22Rv1 (cell line): ENCODE data around the gene ZBTB20.

Source experiments
- H3K27ac ChIP-seq: fragments of 450-650 bp; 2 replicates; pipeline ENCODE4 v1.5.1; 2017
- ZFX ChIP-seq: fragments of 450-650 bp; IDR thresholded peaks from 2 replicates; pipeline ENCODE4 v1.6.1; 2017; ENCODE audit warnings: antibody characterized with exemption, borderline replicate concordance
- TF ChIP-seq, protein P1 (sequence below): fragments of 450-650 bp; IDR thresholded peaks from 2 replicates; pipeline ENCODE4 v1.5.1; 2017; ENCODE audit warnings: mild to moderate bottlenecking

ZBTB20 gene

DNA sequence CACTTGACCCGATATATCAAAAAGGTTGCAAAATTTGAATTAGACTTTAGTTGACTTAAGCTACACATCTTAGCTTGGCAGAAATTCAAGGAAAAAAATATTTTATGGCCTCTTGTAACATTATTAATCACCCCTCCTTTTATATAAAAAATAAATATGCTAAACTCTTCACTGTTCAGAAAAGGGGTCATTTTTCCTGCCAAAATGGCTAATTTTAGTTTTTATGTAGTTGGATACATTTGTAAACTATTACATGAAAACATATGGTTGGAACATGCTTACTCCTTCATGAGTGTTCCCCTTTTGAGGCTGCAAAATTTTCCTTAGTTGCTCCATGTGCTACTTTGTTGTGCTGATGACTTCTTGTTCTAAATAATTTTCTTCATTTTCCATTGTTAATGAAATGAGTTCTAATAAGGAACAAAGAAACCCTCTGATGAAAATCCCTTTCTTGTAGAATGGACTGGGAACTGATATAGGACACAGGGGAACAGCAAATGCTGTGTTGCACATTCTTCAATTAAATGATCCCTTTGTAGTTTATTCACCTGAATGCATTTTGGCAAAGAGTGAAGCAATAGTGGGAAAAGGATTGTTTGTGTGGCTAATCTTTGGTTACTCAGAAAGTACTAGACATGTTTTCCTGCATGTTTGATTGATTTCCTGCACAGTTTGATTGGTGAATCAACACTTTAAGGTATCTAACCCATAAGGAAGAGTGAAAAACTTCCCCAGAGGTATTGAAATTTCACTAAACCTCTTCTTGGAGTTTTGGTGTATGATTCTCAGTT, 503.9 kb downstream of the ZBTB20 start:
- no peak overlapping the region for H3K27ac ChIP-seq
- TF ChIP-seq, protein P1, sequence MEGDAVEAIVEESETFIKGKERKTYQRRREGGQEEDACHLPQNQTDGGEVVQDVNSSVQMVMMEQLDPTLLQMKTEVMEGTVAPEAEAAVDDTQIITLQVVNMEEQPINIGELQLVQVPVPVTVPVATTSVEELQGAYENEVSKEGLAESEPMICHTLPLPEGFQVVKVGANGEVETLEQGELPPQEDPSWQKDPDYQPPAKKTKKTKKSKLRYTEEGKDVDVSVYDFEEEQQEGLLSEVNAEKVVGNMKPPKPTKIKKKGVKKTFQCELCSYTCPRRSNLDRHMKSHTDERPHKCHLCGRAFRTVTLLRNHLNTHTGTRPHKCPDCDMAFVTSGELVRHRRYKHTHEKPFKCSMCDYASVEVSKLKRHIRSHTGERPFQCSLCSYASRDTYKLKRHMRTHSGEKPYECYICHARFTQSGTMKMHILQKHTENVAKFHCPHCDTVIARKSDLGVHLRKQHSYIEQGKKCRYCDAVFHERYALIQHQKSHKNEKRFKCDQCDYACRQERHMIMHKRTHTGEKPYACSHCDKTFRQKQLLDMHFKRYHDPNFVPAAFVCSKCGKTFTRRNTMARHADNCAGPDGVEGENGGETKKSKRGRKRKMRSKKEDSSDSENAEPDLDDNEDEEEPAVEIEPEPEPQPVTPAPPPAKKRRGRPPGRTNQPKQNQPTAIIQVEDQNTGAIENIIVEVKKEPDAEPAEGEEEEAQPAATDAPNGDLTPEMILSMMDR = no peak
- TF ChIP-seq ZFX = no peak

DNA sequence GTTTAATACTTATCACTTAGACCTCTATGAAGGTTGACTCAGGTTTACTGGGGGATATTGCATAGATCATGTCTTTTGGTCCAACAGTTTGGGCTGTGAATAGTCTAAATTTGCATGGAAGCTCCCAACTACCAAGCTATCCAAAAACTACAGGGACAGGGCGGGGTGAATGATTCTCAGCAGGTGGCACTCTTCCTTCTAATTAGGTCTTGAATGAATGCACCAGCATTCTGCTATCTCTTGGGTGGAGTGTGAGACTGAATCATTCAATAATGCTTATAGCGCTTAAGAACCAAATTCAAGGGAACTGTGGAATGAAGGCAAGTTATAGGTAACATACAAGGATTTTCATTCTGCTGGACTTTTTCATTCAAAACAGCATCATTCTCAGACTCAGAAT, 507.0 kb downstream of the ZBTB20 start:
- TF ChIP-seq, protein P1 = no peak
- TF ChIP-seq ZFX = no peak
- no peak overlapping the region for H3K27ac ChIP-seq

DNA sequence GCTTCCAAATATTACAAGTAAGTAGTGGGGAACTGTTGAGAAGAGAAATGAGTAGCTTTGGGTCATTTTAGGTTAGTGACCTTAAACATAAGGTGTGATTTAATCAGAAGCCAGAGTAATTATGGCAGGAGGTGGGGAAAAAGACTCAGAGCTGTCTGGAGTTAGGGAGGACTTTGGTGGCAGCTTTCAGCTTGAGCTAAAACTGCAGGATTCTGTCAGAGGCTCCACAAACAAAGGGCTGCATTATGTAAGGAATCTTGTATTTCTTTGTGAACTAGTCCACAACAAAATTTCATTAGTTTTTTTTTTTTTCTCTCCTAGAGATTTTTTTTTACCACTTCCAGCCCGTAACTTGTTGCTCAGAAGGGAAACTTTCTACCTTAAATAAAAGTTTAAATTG, 507.9 kb downstream of the ZBTB20 start:
- no peak overlapping the region for H3K27ac ChIP-seq
- no peak for TF ChIP-seq ZFX
- TF ChIP-seq, protein P1 = no peak

DNA sequence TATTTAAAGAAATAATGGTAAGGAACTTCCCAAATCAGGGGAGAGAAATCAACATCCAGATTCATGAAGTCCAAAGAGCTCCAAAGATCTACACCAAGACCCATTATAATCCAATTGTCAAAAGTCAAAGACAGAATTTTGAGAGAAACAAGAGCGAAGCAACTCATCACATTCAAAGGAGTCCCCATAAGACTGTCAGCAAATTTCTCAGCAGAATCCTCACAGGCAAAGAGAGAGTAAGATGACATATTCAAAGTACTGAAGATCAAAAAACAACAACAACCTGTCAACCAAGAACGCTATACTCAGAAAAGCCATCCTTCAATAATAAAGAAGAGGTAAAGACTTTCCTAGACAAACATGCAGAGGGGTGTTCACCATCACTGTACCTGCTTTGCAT, 511.2 kb downstream of the ZBTB20 start:
- TF ChIP-seq, protein P1 = no peak
- no peak for TF ChIP-seq ZFX
- H3K27ac ChIP-seq = no peak overlapping the region

DNA sequence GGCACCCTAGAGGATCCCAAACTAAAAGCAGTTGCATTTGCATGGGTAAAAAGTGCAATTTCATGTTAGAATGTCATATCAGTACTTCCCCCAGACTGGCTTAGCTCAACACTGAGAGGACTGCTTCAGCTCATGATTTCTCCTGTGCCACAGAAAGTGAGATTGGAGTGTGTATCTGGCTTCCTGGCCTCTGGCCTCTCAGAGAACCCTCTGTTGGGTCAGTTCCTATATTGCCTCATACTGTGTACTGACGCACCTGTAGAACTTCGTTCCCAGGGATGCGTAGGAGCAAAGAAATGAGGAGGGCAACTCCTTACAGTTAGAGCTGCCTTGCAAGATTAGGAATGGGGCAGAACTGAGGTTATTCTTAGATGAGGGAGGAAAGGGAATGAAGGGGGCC, 512.5 kb downstream of the ZBTB20 start:
- no peak for TF ChIP-seq ZFX
- TF ChIP-seq, protein P1 = no peak
- H3K27ac ChIP-seq = no peak overlapping the region

DNA sequence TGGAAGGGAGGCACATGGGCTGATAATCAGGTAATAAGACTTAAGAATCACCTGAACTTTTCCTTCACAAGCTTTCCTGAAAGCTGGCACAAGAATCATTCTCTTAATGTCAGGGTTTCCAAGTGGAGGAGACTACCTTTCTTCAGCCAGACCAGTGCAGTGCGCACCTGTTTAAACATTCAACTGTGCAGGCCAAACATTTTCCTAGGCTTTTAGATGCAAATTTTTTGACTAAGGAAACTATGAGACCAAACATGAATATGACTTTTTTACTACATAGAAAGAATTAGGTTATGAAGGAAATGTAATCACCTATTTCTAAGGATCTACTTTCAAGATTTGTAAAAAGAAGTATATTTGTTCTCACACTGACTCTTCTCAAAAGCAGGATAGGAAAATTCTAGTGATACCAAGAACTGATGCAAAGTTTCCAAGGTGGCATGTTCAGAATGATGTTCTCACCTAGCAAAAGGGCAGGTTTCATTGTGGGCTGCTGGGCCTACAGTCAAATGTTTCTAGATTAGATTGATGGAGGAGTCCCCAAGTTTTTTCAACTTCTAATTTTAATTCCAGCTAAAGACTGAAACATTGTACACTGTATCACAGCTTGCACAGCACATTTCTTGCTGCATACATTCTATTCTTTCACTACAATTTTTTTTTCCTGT, 514.2 kb downstream of the ZBTB20 start:
- no peak for TF ChIP-seq ZFX
- TF ChIP-seq, protein P1 = no peak

DNA sequence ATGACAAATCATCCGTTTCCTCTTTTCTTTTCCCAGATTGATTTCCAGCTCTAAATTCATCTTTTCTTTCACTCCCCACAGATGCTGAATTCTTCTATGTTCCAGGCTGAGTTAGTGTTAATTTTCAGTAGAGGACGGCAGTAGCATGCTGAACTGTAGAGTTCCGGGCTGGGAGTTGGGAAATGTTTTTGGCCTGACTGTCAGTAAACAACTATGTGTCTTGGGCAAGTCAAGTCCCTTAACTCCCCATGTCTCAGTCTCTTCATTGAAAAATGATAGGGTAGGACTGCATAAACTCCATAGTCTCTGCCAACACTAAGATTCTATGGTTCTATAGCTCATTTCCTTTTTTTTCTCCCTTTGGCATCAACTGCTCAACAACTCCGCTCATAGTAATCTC, 519.3 kb downstream of the ZBTB20 start:
- no peak overlapping the region for H3K27ac ChIP-seq
- no peak for TF ChIP-seq ZFX
- TF ChIP-seq, protein P1 = no peak

More for the DNA sequence above, 514.2 kb downstream of the ZBTB20 start:
- H3K27ac ChIP-seq = no peak overlapping the region
